OCI-LY3 (cell line): ENCODE data around the gene CFI.

ENCODE experiments used
- H2AFZ ChIP-seq: fragments of 200-600, 300-600 bp; shearing (Covaris generic); 2 replicates; pipeline ENCODE4 v1.6.0; 2014; ENCODE audit warnings: antibody characterized with exemption, low read depth, low read length
- H3K27ac ChIP-seq: fragments of 200-600, 300-600 bp; sonication (generic); 2 replicates; pipeline ENCODE4 v1.5.1; 2014; ENCODE audit warnings: mild to moderate bottlenecking, low read length, moderate library complexity, mixed read lengths
- H3K27me3 ChIP-seq: fragments of 200-600, 300-600 bp; sonication (generic); 2 replicates; pipeline ENCODE4 v1.6.1; 2014; ENCODE audit warnings: low read depth, low read length, mixed read lengths
- H3K36me3 ChIP-seq: fragments of 200-600, 300-600 bp; sonication (generic); replicated peaks from 2 replicates; pipeline ENCODE3; 2014; ENCODE audit warnings: low read depth, low read length, mixed read lengths
- H3K4me1 ChIP-seq: fragments of 300-600, 200-600 bp; sonication (generic); 2 replicates; pipeline ENCODE4 v1.6.1; 2014; ENCODE audit warnings: low read length, mixed read lengths
- H3K4me2 ChIP-seq: fragments of 200-600, 300-600 bp; sonication (generic); 2 replicates; pipeline ENCODE4 v1.6.1; 2014; ENCODE audit warnings: low read length, mixed read lengths
- H3K4me3 ChIP-seq: fragments of 300-600, 200-600 bp; sonication (generic); 2 replicates; pipeline ENCODE4 v1.5.1; 2014; ENCODE audit warnings: antibody characterized with exemption, mild to moderate bottlenecking, low read length, moderate library complexity
- H3K79me2 ChIP-seq: fragments of 300-600, 200-600 bp; shearing (Covaris generic); 2 replicates; pipeline ENCODE4 v1.6.1; 2014; ENCODE audit warnings: mild to moderate bottlenecking, low read length, mixed read lengths
- H3K9ac ChIP-seq: fragments of 300-600, 200-600 bp; shearing (Covaris generic); 2 replicates; pipeline ENCODE4 v1.6.0; 2014; ENCODE audit warnings: mild to moderate bottlenecking, low read length, moderate library complexity
- H3K9me3 ChIP-seq: fragments of 200-600, 300-600 bp; shearing (Covaris generic); 2 replicates; pipeline ENCODE4 v1.6.1; 2014; ENCODE audit warnings: low read length, mixed read lengths; ENCODE audit not compliant: insufficient read depth
- H4K20me1 ChIP-seq: fragments of 200-600, 300-600 bp; sonication (generic); 2 replicates; pipeline ENCODE4 v1.6.1; 2016; ENCODE audit warnings: low read length, mixed read lengths; ENCODE audit not compliant: insufficient read depth
- EZH2phosphoT487 ChIP-seq: fragments of 200-600 bp; shearing (Covaris generic); IDR thresholded peaks from 2 replicates; pipeline ENCODE4 v1.6.1; 2018; ENCODE audit warnings: antibody characterized with exemption, mixed run types, low read depth
- TF ChIP-seq, protein P1 (sequence below): fragments of 200-600, 300-600 bp; sonication (generic); IDR thresholded peaks from 2 replicates; pipeline ENCODE4 v1.5.1; 2014; ENCODE audit warnings: antibody characterized with exemption, low read length, low read depth

Gene CFI

DNA sequence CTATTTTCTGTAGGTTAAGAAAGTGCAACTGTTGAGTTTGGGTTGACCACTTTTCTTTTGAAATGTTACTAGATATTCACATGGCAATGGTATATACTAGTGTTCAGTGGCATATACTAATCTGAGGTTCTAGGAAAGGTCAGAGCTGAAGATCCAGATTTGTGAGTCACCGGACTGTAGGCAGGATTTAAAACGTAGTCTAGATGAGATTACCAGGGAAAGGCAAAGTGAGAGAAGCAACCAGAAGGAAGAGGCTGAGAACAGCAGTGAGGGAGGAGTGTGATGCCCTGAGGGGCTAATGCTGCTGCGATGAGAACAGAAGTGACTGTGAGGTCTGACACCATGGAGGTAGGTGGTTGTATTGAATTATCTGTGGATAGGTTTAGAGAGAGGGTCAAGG is 62.3 kb downstream of the CFI start:
- Histone ChIP-seq H3K27ac (no peak overlapping the region), H3K79me2 (no peaks in the 10 kb centered on the region), H2AFZ (no peak overlapping the region), H3K36me3 (no peaks in the 10 kb centered on the region), H3K9me3 (no peaks in the 10 kb centered on the region), H3K27me3 (no peaks in the 10 kb centered on the region), H3K4me1 (no peaks in the 10 kb centered on the region), H3K4me2 (no peak overlapping the region), H3K9ac (no peak overlapping the region), H3K4me3 (no peak overlapping the region), H4K20me1 (no peaks in the 10 kb centered on the region)
- TF ChIP-seq, protein P1, sequence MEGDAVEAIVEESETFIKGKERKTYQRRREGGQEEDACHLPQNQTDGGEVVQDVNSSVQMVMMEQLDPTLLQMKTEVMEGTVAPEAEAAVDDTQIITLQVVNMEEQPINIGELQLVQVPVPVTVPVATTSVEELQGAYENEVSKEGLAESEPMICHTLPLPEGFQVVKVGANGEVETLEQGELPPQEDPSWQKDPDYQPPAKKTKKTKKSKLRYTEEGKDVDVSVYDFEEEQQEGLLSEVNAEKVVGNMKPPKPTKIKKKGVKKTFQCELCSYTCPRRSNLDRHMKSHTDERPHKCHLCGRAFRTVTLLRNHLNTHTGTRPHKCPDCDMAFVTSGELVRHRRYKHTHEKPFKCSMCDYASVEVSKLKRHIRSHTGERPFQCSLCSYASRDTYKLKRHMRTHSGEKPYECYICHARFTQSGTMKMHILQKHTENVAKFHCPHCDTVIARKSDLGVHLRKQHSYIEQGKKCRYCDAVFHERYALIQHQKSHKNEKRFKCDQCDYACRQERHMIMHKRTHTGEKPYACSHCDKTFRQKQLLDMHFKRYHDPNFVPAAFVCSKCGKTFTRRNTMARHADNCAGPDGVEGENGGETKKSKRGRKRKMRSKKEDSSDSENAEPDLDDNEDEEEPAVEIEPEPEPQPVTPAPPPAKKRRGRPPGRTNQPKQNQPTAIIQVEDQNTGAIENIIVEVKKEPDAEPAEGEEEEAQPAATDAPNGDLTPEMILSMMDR: no peak
- no peak for TF ChIP-seq EZH2phosphoT487

DNA sequence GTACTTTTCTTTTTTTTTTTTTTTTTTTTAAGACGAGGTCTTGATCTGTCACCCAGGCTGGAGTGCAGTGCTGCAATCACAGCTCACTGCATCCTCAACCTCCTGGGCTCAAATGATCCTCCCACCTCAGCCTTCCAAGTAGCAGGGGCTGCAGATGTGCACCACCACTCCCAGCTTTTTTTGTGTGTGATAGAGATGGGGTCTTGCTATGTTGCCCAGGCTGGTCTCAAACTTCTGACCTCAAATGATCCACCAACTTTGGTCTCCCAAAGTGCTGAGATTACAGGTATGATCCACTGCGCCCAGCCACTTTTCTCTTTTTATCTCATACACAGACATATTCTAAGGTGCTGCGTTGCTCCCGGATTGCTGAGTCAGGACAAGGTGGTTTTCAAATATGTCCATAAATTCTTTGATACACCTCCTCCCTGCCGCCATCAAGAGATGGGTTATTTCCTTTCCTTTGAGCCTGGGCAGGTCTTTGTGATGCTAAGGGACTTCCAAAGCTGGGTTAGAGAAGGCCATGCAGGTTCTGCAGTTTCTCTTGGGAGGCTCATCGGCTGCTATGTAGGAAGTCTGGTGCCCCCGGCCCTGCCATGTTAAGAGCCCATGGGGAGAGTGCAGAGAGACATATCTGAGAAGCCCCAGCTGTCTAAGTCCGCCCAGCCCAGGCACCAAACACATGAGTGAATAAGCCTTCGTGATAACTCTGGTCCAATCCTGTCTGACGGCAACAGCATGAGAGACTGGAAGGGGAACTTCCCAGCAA is 63.5 kb downstream of the CFI start:
- no peak for TF ChIP-seq EZH2phosphoT487
- TF ChIP-seq, protein P1: no peak
- Histone ChIP-seq H3K27me3 (no peaks in the 10 kb centered on the region), H3K4me3 (no peak overlapping the region), H3K27ac (no peak overlapping the region), H2AFZ (no peak overlapping the region), H3K4me2 (no peak overlapping the region), H3K9ac (no peak overlapping the region), H3K9me3 (no peaks in the 10 kb centered on the region), H3K4me1 (no peaks in the 10 kb centered on the region), H4K20me1 (no peaks in the 10 kb centered on the region), H3K36me3 (no peaks in the 10 kb centered on the region), H3K79me2 (no peaks in the 10 kb centered on the region)

DNA sequence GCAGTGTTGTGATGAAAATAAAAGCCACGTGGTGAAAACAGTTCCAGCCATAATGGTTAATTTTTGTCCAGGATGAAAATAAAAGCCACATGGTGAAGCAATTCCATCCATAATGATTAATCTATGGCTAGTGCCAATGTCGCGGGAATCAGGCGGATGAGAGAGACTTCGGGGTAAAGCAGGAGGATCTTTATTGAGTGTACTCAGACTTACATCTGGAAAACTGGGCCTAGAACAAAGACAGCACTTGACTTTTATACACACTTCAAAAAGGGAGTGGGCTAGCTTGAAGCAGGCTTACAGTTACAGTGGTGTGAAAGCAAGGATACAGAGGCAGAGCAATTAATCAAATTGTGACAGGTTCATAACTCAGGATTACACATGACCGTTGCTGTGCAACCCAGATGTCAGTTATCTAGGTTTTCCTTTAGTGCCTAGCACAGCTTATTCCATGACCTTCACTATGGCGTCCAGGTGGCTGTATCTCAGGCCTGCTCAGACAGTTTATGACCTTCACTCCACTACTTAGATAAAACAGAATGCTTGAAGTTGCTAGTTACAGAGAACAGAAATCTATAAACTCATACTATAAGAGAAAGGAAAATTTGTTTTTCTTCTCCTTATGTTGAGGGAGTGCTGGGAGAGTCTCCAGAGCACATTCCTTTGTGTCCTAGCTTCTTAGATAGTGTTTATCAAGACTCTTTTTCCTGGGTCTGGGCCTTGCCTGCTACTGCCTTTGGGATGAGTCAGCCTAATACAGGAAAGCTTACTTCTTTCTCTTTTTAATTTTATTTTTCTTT is 66.0 kb downstream of the CFI start:
- Histone ChIP-seq H4K20me1 (no peaks in the 10 kb centered on the region), H3K9ac (no peak overlapping the region), H3K4me3 (no peak overlapping the region), H3K4me1 (peaks cover under 1% of the 10 kb centered on the region; the same call in 1 of the 2 replicates), H3K79me2 (no peaks in the 10 kb centered on the region), H2AFZ (no peak overlapping the region), H3K27me3 (no peaks in the 10 kb centered on the region), H3K4me2 (no peak overlapping the region), H3K9me3 (no peaks in the 10 kb centered on the region), H3K27ac (no peak overlapping the region), H3K36me3 (no peaks in the 10 kb centered on the region)
- TF ChIP-seq EZH2phosphoT487: no peak
- TF ChIP-seq, protein P1: no peak

DNA sequence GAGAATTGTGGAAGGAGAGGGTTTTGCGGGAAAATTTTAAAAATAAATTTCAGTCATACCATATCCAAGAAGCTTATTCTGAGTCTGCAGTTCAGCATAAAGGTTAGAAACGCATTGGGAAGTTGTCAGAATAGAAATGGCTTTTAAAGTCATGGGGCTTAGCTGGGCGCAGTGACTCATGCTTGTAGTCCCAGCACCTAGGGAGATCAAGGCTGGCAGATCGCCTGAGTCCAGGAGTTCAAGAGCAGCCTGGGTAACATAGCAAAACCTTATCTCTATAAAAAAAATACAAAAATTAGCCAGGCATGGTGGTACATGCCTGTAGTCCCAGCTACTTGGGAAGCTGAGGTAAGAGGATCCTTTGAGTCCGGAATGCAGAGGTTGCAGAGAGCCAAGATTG is 68.1 kb downstream of the CFI start:
- no peak overlapping the region for H3K9ac ChIP-seq
- H3K36me3 ChIP-seq: no peaks in the 10 kb centered on the region
- H3K4me1 ChIP-seq: peaks cover 7% of the 10 kb centered on the region
- no peak overlapping the region for H3K4me2 ChIP-seq
- no peak overlapping the region for H3K4me3 ChIP-seq
- no peaks in the 10 kb centered on the region for H3K27me3 ChIP-seq
- H3K9me3 ChIP-seq: no peaks in the 10 kb centered on the region
- TF ChIP-seq, protein P1: no peak
- no peak for TF ChIP-seq EZH2phosphoT487
- peaks cover 6% of the 10 kb centered on the region for H3K79me2 ChIP-seq
- H4K20me1 ChIP-seq: no peaks in the 10 kb centered on the region
- H3K27ac ChIP-seq: no peak overlapping the region
- H2AFZ ChIP-seq: no peak overlapping the region
